ENCODE measurements around the gene RAMACL.
"Not testable (repeated sequence)": the region's sequence is repeated elsewhere in the genome, so short reads cannot be mapped to it uniquely, and the experiment has no call there.

The RAMACL gene

DNA sequence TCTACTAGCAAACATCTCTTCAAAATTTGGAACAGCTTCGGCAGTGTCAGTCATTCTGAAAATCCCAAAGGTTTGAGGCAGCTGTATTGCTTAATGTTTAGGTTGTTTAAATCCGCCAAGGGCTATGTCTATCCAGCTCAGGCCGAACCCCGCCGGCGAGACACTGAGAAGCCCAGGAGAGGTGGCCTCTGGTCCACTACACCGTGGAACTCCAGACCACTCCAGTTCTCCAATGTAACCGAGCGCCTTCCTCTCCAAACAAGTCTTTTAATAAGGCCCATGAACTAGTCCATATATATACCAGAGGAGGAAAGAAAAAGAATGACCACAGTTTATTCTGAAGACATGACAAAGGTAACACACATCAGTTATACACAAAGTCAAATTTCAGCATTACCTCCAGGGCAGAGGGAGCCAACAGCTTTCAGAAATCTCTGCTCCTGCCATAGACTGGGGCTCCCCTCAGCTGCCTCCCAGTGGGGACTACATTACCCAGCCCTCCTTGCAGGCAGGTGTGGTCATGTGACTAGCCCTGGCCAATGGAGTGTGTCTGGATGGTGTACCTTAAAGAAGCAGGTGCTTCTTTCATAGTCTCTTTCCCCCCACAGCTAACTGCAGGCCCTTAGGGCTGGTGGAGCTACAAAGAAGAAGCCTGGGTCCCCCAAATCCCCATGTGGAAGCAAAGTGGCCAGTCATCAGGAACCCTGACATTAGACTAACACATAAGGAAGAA lies at the start of gene RAMACL:
RAMACL (minus strand) TSS at position 255 of the 733 bp plus-strand sequence; CDS start at position 54, 201 bp downstream.
- peak; percentile 61 for DNase-seq

DNA sequence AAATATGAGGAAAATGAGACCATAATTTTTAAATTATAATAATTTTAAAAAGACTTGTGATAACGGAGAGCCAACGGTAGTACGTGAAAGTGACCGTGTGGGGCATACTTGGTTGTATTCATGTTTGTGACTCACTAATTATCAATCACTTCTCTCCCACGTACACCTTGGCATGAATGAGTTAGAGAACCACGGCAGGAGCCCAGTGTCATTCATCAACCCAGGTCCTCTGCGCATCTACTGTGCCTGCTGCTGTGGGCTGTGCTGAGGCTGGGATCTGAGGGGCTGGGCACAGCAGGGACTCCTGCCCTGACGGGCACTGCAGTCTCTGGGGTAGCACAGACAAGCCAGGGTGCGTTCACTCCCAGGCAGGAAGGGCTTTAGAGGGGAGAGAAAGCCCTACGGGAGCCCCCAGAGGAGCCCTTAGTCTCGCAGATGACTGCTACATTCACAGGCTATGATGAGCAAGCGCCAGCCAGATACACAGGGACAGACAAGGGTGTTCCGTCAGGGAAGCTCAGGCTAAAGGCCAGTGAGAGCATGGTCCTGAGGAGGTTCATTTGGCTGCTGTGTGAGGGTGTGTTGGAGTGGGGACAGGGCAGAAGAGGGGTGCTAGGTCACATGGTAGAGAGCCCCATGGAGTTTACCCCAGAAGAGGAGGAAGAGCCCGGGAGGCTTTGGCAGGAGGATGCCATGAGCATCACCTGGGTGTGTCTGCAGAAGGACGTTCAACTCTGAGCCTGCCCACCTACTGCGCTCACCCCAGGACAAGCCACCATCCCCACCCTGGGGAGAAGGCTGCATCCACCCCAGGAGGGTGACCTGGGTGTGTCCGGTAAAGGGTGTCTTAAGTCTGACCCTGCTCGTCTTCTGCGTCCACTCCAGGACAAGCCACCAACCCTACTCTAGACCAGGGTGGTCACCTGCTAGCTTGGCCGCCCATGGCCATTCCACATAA lies 48.8 kb upstream of the RAMACL start:
- DNase-seq: no peak

DNA sequence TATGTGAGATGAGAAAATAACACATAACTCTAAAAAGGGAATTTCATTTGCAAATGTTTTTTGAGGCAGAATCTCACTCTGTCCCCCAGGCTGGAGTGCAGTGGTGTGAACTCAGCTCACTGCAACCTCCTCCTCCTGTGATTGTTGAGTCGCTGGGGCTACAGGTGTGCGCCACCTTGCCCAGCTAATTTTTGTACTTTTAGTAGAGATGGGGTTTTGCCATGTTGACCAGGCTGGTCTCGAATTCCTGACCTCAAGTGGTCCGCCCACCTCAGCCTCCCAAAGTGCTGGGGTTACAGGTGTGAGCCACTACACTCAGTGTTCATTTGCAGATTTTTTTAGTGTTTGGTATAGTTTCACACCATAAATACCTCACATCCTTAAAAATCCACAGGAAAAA lies 48.1 kb upstream of the RAMACL start:
- DNase-seq: not testable (repeated sequence)

DNA sequence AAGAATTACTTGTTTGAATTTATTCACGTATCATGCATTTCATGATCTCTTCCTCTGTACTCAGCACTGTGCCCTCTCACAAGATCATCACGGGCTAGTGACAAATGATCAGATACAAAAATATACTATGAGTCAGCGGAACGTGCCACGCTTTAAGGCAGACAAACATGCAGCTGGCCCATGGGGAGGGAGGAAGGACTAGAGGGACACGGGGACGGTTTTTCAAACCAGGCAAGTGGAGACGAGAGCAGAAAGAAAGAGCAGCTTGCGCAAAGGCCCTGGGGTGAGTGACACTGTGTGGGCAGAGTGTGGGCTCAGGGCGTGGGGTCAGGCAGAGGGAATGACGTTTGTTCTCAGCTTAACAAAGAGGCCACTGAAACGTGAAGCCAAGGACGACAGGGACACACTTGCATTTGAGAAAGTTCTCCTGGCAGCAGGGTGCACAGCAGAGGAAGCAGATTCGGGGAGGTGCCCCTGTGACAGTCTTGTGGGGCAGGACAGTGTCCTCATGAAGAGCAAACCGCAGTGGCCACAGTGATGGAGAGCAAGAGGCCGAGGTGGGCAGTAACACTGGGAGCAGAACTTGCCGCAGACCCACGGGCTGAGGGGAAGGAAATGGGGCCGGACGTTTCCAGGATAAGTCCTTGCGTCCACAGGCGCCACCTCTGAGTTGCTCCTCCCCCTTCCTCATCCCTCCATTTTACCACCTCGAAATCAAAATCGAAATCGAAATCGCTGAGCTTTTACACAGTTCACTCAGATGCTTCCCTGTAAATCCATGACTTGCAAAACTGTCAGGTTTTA lies 47.5 kb upstream of the RAMACL start:
- no peak for DNase-seq

DNA sequence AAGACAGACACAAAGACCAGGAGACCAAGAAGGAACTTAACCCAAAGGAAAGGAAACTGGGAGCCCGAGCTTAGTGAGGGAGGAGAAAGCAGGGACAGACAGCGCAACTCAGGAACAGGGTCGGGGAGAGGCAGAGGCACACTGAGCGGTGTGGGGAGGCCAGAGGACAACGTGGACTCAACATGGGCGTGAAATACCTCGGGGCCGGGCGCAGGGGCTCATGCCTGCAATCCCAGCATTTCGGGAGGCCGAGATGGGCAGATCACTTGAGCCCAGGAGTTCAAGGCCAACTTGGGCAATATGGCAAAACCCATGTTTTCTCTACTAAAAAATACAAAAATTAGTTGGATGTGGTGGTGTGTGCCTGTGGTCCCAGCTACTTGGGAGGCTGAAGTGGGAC lies 46.3 kb upstream of the RAMACL start:
- no peak for DNase-seq

DNA sequence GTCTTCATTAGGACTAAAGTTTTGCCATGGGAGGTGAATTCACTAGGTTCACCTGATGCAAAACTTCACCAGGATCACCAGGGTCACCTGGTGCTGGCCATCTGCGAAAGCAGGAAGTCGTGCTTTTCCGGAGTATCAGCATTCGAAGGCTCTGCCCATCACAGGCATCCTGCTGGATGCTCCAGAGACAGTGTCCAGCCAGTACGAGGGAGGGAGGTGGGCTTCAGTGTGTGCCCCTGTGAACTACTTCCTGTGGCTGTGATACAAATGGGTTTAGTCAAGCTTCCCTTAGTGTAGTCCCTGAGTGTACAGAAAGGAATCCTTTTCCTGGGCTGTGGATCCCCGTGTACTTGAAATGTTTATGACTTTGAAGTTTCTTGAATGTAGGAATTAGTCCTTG lies 44.0 kb upstream of the RAMACL start:
- no peak for DNase-seq

DNA sequence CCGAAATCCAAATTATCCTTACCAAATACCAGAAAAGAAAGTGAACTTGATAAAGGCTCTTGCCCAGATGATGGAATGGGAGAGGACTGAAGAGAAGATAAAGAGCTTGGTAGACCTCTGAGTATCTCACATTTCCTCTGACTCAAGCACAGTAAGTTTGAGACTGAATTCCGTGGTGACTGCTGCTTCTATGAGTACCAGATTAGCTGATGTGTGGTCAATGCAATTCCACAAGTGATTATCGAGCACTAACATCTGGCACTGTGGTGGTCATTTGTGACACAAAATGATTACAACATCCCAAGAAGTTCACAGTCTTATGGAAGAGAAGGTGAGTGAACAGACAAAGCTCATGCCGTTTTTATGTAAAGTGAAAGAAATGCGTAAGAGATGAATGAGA lies 43.1 kb upstream of the RAMACL start:
- no peak for DNase-seq

DNA sequence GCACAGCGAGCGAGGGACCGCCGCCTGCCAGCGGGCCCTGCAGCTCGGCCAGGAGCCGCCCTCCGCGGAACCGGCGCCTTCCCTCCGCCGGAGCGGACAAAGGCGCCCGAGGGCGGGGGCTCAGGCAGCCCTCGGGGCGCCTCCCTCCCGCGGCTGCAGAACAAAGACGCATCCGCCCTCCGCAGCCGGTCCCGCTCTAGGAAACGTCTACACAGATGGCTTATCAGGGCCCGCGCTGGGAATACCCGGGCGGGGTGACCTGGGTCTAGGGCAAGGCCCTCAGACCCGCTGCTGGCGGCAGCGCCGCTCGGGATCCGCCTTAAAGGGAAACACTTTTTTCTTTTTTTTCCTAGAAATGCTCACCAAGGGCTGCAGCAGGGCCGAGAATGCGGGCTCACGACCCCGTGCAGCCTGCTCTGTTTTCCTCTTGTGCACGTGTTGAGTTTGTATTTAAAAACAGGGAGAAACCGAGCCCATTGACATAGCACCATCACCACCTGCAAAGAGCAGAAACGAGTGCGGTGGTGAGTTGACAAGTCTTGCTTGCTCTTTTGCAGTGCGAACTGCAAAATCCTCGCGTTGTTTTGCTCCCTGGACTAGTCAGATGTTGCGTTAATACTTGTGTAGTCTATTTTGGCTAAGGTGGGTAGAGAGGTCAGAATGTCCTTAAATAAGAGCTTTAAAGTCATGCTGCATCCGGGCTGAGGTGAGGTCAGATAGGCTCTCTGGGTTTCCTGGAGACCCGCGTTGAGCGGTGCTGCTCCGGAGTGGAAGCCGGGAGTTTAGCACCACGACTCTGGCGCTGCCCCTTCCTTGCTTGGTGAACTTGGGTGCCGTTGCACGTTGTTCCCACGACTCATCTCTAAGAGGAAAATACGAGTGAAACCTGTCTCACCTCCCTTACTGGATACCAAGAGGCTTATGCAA lies 41.7 kb upstream of the RAMACL start:
- DNase-seq: peak; percentile 69

DNA sequence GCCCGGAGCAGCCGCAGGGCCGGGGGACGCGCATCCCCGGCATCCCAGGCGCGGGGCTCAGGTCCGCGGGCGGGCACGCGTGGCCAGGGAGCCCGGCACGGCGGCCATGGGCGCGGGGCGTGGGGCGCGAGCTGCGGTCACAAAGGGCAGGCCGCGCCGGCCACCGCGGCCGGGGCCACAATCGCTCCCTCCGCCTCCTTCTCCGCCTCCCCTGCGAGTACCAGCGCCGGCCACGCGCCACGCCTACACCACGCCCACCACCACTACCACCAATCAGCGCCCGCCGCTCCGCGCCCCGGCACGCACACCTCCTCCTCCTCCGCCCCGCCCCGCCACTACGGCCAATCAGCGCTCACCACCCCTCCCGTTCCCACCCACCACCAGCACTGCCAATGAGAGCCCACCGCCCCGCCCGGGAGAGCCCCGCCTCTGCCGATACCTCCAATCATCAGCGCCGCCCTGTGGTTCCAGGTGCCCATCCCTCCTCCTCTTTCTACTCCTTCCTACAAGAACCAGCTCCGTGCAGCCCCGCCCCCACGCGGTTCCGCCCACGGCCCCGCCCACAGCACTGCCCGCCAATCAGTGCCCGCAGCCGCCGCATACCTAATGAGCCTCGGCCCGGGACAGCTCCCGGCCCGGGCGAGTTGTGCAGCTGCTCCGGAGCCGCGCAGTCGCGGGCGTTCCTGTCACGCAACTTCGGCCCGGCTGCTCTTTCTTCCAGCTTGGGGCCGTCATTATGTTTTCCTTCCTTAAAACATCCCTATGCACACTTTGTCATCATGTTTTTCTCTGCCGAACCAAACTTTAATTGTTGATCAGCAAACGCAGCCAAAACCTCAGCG lies 40.8 kb upstream of the RAMACL start, which contains the start of gene RPS6KA2:
RPS6KA2 (minus strand) TSS at position 219 of the 842 bp plus-strand sequence. CDS start 232 bp downstream, outside the sequence.
- DNase-seq: peak; percentile 100

DNA sequence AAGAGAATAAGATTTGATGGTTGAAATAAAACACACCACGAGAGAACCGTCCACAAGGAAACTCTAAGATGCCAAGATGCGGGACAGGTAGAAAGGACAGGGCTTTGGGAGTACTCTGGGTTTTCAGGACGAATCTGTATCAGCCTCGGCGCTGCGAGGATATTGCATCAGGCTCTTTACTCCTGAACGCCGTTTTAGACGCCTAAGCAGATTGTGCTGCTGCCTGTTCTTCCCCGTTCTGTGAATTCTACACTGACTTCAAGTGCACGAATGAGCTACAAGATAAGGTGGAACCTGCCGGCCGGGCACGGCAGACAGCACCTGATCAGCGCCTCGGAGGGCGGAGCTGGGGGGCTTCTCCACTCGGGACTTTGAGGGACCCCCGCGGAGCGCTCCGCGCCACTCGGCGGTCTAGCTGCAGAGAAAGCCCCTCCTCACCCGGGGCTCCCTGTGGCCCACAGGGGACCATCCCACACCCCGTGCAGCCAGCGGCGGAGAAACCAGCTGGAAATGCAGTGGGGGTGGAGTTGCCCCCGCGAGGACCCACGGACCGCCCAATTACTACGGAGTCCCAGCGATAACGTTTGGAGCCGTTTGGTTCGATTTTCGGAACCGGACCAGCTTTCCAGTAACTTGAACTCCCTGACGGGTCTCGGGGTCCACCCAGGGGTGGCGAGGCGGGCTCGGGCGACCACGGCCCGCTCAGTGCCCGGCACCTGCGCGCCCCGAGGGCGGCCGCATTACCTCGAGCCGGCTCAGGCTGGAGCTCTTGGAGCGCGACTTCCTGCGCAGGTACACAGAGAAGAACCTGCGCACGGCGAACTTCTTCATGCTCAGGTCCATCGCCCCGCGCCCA lies 39.9 kb upstream of the RAMACL start:
- peak; percentile 44 for DNase-seq

DNA sequence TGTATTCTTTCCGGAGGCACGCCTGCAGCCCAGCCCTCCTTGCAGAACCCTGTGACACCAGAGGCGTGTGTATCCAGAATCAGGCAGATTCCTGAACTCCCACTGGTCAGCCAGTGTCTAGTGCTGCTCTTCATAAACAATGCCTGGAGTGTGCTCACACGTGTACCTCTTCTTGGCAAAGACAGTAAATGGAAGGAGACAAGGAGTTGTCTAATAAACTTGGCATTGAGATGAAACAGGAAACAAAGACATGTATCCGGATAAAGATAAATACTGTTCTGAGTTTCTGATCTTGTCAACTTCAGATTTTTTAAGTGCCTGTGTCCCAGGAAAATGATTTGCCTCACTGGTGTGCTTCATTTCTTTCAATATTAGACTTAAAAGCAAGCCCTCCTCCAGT lies 38.9 kb upstream of the RAMACL start:
- DNase-seq: no peak

DNA sequence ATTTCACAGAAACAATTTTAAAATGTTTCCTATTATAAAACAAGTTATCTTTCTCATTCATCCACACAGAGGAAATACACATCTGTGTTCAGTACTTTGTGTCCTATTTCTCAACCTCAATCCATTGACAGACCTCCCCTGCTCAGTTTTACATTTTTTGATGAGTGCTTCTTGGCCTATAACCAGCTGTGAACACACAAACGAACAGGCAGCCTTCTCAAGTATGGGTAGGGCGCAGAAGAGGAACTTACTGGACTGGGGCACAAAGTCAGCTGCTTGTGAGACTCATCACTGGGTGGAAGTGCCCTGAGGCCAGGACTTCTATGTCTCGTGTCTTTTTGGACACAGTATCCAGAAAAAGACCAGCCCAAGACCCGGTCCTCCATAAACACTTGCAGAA lies 37.8 kb upstream of the RAMACL start:
- no peak for DNase-seq

DNA sequence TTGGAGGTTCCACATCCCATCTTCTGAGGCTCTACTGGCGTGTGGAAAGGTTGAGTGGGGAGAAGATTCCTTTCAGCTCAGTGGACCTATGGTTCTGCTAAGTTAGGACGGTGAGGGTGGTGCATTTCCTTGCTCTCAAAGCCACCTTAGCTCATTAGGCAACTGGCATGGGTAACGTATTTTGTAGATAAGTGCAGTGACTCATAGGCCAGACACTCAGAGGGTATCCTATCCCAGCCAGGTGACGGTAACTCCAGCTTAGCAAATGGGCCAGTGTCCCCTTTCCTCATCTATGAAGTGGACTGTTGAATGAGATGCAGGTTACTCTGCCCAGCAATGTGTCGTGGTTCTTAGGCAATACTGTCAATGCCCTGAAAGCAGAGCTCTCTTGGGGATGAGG lies 36.8 kb upstream of the RAMACL start:
- DNase-seq: no peak

DNA sequence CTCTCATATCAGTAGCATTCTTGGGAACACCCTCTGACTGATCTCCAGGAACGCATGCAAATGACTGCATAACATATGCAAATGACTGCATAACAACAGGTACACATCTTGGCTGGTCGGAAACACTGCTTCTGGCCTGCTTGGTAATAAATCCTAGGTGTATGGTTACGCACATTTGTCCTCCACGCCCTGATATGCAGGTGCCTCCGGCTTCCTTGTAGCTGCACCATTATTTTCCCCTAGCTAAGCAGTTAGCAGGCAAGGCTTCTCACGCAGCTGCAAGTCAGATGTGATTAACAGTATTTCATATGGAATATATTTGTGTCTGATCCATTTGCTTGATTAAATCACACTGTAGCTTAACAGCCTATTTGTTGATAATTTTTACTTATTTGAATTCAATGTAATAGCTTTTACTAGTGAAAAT lies 34.6 kb upstream of the RAMACL start:
- no peak for DNase-seq

DNA sequence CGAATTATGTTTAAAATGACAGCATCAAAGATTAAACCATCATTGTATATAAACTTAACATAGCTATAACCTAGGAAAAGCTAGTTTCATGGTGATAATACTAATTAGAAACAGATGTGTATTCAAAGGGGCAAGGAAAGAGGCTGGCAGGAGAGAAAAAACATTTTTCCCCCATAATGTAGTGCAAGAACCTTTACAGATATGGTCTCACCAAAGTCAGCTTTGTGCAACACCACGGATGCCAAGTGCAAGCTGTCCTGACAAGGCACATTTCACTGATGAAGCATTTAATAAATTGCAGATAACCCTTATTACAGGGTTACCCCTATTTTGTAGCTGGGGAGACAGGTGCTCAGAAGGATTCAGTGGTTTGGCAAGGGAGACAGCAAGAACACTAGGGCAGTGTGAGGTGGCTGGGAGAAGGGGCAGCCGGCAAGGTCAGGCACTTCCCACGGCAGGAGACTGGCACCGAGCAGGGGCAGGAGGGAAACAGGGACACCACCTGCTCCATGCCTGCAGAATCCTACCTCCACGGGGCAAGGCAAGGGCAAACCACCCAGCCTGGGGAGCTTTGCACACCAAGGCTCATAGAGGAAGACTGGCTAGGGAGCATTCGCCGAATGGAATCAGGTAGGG lies 34.1 kb upstream of the RAMACL start:
- DNase-seq: no peak

DNA sequence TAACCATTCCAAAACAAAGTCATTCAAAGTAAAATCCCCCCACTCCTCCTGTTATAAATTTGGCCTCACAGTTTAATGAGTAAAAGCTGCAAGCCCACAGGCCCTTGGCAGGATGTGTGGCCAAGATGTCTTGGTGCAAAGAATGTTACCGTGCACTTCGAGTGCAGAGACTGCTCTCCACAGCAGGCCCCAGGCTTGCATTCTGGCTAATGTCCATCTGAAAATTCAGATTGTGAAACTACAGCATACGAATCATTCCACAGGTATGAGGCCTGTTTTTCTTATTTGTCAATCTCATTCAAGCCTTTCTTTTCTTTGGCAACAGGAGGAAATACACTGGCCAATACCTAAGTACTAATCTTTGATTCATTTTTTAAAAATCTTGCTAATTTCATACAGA lies 33.4 kb upstream of the RAMACL start:
- no peak for DNase-seq

DNA sequence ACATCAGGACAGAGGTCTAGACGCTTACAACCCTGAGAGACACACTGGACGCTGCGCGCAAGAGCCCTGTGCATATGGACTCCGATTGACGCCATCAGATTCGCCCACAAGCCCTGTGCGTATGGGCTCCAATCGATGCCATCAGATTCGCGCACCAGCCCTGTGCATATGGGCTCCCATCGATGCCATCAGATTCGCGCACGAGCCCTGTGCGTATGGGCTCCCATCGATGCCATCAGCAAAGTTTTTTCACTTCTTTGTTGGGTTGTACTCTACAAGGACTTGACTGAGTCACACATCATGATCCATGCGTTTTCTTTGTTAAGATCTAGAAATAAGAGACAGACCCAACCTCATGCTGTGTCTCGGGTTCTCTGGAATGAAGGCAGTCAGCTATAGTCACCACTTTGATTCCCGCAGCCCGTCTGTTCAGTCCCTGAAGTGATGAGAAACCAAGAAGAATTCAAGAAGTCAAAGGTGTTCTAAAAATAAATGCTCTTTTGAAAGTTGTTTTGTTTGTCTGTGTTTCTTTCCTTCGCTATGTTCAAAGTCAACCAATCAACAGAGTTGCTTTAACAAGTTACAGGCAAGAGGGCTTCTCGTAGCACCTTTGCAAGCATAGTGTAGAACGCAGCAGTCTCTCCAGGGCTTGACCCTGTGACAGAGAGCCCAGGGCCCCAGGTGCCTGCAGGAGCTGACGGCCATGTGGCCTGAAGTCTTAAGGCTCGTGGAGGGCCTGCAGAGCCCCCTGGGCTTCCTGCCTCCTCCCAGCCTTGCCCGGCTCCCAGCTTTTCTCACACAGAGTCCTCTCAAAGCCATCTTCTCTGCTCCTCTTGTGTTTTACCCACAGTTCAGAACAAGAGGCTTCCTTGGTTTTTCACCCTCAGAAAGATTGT lies 32.6 kb upstream of the RAMACL start:
- DNase-seq: no peak

DNA sequence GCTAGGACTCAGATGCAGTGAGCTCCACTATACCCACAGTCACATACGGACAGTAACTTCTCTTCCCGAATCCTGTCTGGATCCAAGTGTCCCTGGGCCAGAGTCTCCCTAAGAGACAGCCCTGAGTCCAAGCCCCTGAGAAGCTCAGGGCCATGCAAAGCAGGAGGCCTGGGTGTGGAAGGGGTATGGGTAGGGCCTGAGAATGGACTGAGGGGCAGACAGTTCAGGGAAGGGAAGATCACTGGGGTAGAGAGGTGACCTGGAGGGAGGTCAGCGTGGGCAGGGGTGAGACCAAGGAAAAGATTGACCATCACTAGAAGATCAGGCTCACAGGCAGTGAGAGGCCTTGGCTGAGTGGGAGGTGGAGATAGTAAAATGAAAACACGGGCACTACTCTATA lies 31.8 kb upstream of the RAMACL start:
- DNase-seq: no peak

Measured in CD4-positive, alpha-beta T cell treated with Interleukin-6 for 4 hours (primary cell).